ENCODE data around the gene CWC25.
"Not testable (repeated sequence)": the region's sequence is repeated elsewhere in the genome, so short reads cannot be mapped to it uniquely, and the experiment has no call there.

Gene CWC25

DNA sequence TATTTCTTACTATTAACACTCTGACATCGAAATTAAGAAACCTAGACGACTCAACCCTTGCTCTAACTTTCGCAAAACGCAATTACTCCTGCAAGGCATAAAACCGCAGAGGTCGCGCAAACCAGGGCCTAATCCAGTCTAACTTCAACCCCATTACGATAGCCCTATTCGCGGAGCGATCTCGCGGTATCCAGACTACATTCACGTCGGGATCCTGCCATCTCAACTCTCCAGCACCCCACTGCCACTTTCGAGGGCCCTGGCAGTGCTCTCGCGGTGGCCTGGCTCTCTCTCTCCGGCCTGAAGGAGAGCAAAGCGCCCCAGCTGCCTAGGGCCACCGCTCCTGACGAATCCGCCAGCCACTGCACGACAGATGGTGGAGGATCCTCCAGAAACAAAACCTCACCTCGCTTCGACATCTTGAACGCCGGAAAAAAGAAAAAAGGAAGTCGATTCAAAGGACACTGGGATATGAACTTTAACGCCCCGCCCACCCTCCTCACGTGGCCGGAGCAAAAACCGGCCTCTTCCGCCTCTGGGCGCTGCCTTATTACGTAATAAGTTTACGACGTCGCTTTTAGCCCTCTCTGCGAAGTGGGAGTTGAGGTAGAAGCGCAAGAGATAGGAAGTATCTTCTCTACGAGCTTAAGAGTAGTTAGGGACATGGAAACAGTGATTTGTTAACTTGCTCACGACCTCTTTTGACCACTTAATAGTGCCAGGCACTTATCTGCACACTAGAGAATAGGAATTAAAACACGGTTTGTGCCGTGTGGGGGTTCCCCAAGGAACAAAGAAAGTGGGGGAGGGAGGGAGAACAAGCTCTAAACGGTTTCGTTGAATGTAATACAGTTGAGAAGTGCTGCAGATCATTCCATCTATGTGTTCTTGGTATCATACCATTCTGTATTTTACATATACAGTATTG, 28.4 kb upstream of the CWC25 start, which contains the start of gene RPL23:
TSS of gene RPL23 (minus strand) at position 430 of the 928 bp plus-strand sequence. CDS start at position 419, 11 bp downstream.
- DNase-seq (ENCODE audit: low read depth in 3 of 3, low spot score in 1 of 3): peak; percentile 74 to 80 (median 77)

DNA sequence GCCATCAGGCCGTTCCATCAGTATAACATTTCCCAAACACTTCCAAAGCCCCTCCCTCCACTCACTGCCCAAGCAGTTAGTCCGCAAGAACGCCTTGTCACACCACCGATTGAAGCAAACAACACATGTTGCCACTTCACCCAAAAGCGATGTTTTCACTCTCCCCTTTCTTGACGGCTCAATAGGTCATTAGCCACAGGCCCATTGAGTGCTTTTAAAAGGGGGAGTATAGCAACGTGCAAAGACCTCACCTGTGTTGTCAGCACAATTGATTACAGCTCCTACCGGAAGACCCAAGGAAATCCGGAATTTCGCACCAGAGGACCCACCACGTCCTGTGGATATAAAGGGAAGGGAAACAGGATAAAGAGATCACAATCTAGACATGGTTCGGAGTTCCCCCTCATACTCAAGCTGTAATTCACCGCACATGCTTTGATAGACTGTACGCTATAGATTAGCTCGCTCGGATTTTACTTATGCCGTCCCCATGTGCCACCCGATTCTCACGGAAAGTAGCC, 27.7 kb upstream of the CWC25 start:
- DNase-seq (ENCODE audit: low read depth in 3 of 3, low spot score in 1 of 3): no peak

DNA sequence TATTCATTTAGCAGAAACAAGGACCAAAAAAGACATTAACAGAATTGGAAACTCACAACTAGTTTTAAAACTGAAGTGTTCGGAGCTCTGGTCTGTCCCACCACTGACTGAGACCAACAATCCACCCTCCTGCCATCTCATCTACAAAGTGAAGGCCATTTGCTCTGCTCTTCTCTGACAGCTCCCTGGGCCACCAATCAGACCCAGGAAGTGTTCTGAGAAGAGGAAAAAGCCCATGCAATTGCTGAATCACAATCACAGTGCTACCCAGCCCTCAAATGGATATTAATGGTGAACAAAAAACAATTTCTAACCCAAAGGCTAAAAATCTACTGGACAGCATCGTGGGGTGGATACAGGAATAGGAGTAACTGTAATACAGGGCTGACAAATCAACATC, 26.3 kb upstream of the CWC25 start:
- DNase-seq (ENCODE audit: low read depth in 3 of 3, low spot score in 1 of 3): no peak

DNA sequence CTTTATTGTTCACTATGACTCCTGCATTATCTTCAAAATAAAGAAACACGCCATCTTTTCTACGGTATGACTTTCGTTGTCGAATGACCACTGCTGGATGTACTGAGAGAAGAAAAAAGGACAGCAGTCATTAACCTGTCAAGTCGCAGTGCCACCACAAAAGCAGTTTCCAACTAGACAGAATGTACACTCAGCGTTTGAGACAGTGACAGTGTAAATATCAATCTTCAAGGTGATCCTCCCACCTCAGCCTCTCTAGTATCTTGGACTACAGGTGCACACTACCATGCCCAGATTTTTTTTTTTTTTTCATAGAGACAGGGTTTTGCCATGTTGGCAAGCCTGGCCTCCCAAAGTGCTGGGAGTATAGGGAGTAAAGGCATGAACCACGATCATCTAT, 25.3 kb upstream of the CWC25 start:
- DNase-seq (ENCODE audit: low read depth in 3 of 3, low spot score in 1 of 3): no peak

DNA sequence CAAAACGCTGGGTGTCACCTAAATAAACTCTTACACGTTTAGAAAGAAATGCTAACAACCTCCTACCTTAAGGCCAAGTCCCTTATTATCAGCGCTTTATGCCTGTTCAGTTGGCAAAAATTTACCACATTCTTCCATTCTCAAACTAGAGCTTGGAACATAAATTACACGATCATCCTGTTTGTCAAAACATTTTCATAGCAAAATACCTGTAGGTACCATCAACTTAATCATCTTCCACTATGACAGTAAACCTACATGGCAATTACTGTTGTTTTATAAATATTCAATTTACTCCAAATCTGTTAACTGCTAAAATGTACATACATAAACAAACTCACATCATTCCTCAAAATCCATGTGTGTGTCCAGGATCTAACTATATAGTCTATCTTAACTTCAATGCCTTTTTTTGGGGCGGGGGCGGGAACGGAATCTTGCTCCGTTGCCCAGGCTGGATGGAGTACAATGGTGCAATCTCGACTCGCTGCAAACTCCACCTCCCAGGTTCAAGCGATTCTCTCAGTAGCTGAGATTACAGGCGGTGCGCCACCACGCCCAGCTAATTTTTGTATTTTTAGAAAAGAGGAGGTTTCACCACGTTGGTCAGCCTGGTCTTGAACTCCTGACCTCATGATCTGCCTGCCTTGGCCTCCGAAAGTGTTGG, 24.0 kb upstream of the CWC25 start:
- no peak for DNase-seq (ENCODE audit: low read depth in 3 of 3, low spot score in 1 of 3)

DNA sequence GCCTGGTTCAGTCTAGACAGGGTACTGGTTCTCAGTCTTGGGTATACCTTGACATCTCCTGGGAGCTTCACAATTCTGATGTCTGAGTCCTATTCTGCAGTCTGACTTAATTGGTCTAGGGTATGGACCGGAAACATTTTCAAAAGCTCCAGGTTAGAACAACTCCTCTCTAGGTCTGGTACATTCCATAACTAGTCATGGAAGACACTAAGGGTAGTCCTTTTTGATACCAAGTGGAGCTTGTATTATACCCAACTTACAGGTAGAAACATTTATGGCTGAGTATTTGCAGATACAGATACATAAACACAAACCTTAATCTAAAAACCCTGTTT, 23.4 kb upstream of the CWC25 start:
- no peak for DNase-seq (ENCODE audit: low read depth in 3 of 3, low spot score in 1 of 3)

DNA sequence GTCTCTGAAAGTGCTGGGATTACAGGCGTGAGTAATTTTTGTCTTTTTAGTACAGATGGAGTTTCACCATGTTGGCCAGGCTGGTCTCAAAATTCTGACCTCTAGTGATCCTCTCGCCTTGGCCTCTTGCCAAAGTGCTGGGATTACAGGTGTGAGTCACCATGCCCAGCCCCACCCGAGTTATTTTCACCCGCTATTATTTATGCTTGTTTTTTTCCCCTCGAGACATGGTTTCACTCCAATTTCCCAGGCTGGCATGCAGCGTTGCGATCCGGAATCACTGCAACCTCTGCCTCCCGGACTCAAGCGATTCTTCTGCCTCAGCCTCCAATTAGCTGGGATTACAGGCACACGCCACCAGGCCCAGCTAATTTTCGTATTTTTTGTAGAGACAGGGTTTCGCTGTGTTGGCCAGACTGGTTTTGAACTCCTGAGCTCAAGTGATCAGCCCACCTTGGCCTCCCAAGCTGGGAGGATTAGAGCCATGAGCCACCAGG, 19.2 kb upstream of the CWC25 start:
- no peak for DNase-seq (ENCODE audit: low read depth in 3 of 3, low spot score in 1 of 3)

DNA sequence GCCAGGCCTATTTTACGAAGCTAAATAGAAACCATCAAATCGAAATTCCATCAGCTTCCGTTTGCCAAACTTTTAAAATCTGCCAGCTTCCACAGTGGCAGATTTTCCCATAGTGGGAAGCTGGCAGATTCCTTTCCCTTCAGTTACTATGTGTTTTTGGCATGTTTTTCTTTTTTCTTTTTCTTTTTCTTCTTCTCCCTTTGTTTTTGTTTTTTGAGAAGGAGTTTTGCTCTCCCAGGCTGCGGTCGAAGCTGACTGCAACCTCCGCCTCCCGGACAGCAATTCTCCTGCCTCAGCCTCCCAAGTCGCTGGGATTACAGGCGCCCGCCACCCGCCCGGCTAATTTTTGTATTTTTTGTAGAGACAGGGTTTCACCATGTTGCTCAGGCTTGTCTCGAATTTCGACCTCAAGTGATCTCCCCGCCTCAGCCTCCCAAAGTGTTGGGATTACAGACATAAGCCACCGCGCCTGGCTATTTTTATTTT, 684 bp upstream of the CWC25 start:
- no peak for DNase-seq (ENCODE audit: low read depth in 3 of 3, low spot score in 1 of 3)

DNA sequence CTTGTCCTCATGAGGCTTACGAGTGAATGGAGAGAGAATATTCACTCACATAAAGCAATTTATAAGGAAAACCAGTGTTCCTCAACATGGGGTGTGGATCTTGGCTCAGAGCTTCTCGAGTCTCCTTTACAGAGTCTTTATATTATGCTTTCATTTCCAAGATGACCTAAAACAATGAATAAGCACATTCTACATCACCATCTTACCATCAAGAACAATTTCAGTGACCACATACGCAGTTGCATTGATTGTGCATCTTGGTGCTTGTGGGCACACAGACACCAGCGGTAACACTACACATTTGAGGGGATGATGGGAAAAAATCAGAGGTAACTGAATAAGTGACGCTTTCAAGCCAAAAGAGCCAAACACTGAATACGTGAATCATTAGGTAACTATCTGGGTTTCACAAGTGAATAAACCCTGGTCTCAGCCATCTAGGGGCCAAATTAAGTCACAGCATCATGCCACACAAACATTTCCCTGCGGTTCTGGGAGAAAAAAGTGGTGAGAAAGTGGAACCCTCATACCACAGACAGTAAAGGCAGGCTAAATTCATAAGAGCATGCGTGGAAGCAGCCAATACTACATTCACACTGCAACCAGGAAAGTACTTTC, 9.4 kb downstream of the CWC25 start:
- DNase-seq (ENCODE audit: low read depth in 3 of 3, low spot score in 1 of 3): no peak

DNA sequence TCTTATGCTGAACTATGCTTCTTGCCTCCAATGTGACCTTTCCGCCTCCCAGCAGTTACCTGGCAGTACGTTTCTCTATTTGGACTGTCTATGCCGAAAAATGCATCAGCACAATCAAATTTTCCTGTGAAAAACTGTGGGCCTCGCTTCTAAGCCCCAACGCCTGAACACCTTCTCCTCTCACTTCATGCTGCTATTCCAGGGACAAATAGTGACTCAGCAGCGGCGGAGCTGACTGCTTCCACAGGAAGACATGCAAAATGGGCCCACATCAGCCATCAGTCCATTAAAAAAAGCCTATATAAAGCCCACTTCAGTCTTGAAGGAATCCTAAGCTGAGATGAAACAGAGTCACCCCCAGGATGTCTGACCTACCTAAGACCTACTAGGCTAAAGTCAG, 15.3 kb downstream of the CWC25 start:
- DNase-seq (ENCODE audit: low read depth in 3 of 3, low spot score in 1 of 3): no peak

DNA sequence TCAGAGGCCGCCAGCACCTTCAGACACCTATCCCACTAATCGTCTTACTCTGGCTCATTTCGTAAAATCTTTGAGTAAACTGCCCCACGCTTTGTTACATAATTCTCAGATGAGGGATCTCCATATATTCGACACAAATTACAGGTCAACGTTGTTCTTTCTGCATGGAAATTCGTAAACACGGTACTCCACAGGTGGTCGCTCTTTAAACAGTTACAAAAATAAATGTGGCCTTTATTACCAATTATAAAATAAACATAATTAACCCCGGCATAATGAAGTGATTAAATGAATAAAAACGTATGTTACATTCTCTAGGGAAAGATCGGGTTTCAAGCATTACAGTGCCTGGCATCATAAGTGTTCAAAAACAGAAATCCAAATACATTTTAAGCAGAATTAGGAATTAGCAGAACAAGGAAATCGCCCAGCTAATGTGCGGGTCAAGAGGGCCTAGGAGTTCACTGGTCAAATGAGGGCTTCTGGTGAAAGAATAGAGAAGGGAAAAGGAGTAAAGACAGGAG, 24.8 kb downstream of the CWC25 start:
- no peak for DNase-seq (ENCODE audit: low read depth in 3 of 3, low spot score in 1 of 3)

DNA sequence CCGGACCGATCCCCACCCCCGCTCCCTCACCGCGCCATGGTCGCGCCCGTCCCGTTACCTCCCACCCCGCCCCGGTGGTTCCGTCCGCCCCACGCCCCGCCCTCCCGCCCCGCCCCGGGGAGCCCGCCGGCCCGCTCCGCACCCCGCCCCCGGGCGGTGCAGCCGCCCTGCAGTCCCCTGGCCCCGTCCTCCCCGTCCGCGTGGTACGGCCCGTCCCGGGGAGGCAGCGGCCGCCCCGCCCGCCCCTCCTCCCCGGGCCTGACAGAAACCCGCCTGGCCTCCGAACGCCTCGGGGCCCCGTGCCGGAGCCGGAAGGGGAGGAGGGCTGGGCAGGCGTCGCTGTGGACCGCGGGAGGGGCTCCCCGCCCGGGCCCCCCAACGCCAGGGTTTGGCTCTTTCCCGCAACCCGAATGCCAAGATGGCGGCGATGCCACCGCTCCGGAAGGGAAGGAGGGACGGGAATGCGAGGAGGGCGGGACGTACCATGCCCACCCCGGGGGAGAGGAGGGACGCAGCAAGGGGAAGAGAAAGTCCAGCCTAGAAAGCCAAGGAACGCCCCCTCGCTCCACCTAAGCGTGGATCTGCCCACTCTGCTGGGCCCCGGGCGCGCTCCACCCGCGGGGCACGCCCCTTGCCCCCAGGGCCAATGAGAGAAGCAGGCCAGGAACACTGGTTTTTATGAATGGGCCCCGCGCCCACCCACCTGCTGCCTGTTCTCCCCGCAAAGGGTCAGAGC, 25.5 kb downstream of the CWC25 start, which contains the start of gene PIP4K2B:
TSS of gene PIP4K2B (minus strand) at position 56 of the 736 bp plus-strand sequence. CDS start 132 bp downstream, outside the sequence.
- DNase-seq (ENCODE audit: low read depth in 3 of 3, low spot score in 1 of 3): peak; percentile 51 to 71 (median 64)

DNA sequence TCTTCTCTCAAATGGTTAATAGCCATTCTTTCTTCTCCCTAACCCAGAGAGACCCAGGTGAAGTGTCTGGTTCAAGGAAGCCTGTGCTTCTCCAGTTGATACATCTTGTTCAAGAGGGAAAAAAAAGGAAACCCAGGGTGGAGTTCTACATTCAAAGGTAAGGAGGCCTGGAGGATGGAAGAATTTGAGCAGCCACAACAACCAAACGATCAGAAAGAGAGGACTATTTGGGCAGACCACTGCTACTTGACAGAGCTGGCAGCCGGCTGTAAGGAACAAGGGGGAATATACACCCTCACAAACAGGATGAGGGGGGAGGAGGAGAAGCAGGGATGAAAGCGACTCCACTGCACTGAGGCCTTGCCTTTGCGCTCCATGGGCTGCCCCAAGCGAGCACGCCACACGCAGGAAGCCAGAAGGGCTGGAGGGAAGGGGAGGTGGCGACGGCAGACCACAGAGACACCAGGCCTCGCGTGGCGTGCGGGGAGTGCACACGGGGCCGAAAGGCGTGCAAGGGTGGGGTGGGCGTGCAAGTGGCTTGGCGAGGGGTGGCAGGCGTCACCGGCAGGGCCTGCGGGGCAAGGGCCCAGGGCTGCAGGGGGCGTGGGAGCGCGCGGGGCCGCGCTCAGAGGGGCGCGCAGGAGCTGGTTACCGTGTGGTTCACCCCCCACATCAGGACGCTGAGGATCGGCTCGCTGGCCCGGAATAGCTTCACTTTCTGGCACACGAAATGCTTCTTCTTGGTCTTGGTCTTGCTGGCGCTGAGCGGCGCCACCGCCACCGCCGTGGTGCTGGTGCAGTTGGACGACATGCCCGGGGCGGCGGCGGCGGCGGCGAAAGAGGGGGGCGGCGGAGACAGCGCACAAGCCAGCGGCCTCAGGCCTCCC, 26.3 kb downstream of the CWC25 start:
- peak in 2 of 3 donors; percentile 2 to 3 for DNase-seq (ENCODE audit: low read depth in 3 of 3, low spot score in 1 of 3)

DNA sequence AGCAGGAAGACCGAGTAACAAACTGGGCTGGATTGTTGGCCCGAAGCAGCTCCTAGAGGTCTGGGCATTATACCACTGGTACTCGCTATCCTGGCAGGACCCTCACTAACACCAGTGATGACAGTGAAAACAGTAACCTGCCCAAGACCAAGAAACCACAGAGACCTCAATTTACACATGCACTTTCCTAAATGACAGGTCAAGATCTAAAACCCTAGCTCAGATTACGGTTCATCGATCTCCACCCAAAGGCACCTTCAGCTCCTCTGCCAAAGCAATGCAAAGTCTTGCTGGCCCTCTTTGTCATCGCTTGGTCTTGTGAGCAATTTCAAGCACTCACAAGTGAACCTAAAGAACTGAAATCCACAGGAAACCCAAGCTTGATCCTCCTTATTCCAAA, 27.3 kb downstream of the CWC25 start:
- no peak for DNase-seq (ENCODE audit: low read depth in 3 of 3, low spot score in 1 of 3)

DNA sequence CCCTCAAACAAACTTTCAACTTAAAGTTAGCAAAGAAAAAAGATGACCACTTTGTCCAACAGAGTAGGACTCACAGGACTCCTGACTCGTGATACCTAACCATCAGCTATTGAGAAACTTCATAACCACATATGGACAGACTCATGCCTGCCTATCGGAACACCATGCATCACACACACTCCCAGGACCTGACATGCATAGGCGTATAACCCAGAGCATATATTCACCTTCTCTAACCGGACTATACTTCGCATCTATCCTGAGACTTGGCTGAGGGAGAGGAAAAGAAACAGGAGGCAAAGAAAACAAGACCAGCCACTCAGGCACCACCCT, 28.0 kb downstream of the CWC25 start:
- no peak for DNase-seq (ENCODE audit: low read depth in 3 of 3, low spot score in 1 of 3)

DNA sequence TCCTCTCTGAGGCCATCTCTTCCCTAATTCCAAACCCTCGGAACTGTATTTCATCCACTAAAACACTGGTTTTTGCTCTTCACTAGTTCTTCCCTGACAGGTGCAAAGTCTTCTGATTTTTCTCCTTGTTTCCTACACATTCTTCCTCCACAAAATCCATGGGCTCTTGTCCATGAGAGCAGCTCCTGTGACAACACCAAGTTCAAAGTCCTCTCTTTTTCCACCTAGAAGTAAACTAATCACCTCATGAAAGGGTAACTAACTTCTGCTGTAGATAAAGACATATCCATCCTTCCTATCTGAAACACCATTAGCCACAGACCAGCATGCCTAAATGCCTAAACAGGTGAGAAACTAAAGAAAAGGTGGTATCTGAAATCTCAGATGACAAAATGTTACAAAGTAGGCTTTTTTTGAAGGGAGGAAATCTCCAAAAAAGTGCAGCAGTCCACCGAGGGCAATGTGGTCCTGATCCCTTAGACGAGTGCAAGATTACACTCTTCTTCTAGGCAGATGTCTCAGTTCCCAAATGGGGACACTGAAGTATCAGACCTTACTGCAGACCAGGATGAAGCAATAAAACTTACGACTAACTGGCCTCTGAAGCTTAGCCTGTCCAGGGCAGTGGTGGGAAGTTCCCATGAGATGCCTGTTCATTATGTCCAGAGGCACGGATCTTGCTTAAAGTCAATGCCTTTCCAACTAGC, 28.5 kb downstream of the CWC25 start:
- no peak for DNase-seq (ENCODE audit: low read depth in 3 of 3, low spot score in 1 of 3)

DNA sequence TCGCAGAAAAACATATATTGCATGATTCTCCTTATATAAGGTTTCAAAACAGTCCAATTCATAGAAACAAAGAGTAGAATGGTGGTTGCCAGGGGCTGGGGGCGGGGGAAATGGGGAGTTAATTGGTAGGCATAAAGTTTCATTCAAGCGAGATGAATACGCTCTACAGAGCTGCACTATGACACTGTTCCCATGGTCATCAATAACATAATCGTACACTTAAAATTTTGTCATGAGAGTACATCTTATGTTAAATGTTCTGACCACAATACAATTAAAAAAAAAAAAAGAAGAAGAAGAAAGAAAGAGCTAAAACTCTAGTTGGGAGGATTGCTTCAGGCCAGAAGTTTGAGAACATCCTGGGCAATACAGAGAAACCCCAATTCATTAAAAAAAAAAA, 30.9 kb downstream of the CWC25 start:
- no peak for DNase-seq (ENCODE audit: low read depth in 3 of 3, low spot score in 1 of 3)

DNA sequence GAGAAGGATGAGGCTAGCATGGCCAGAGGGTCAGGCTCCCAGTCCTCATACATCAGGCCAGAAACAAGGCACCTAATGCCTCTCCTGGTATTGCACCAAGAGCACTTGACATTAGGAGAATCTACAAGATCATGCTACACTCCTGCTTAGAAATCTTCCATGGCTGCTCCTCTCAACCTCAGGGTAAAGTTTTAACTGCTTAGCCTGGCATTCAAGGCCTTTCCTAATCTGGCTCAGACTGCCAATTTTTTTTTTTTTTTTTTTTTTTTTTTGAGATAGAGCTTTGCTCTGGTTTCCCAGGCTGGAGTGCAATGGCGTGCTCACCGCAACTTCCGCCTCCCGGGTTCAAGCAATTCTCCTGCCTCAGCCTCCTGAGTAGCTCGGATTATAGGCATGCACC, 34.0 kb downstream of the CWC25 start:
- DNase-seq (ENCODE audit: low read depth in 3 of 3, low spot score in 1 of 3): no peak

DNA sequence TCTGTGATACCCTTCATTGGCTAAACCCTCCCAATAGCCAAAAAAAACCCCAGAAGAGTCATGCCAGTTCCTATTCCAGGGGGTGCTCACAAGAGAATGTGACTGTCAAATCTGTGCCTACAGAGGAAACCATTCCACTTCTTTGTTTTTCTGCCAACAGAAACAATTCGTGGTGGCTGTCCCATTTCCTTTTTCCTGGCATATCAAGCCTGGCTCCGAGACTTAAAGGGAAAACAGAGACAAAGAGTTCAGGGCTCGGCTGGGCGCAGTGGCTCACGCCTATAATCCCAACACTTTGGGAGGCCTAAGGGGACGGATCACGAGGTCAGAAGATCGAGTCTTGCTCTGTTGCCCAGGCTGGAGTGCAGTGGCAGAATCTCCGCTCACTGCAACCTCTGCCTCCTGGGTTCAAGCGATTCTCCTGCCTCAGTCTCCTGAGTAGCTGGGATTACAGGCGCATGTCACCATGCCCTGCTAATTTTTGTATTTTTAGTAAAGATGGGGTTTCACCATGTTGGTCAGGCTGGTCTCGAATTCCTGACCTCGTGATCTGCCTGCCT, 34.9 kb downstream of the CWC25 start:
- DNase-seq (ENCODE audit: low read depth in 3 of 3, low spot score in 1 of 3): not testable (repeated sequence)
